Heart left ventricle (tissue), 13 donors: ENCODE results near the gene BAIAP2.

Experiments used
- CTCF ChIP-seq, 12 donors: fragments of 200-600 bp; sonication (generic) in 4 of 12; IDR thresholded peaks; one replicate each; pipeline versions ENCODE4 v1.5.0 to v1.8.0; 2018 to 2022; ENCODE audit warnings: antibody characterized with exemption in 12 of 12, mild to moderate bottlenecking in 5 of 12
- POLR2A ChIP-seq, 2 donors: fragments of 450-650 bp; IDR thresholded peaks; one replicate each; pipeline ENCODE4 v1.6.1; 2017; ENCODE audit warnings: antibody characterized with exemption in 2 of 2, mild to moderate bottlenecking in 2 of 2, moderate library complexity in 2 of 2
- donor health status: ischemic (EF 13 %, LVEDD 7.1; RV severe dilation, severe dysfunction).
- donor health status: DM: no; HTN: yes; CAD: no.
- donor health status: DM: no; HTN: no; CAD: no.
- donor health status: ischemic (EF 25% LVEDD 6.9; RV normal size, moderate dysfunction).
- donor health status: ischemic (EF 25% LVEDD 5.7; RV mildly dilated, moderate dysfunction).
- donor health status: ischemic (EF 35%, LVEDD 5.7; RV mildly dilated, moderate dysfunction).
- donor health status: nonischemic (EF 11% LVEDD 7.7; RV severe dilation, severe dysfunction).
- donor health status: DM: yes; HTN: yes; CAD: no.
- donor health status: PGD.
- donor health status: ischemic (EF 29% LVEDD 5.4; RV normal size, mild dysfunction).
- donor health status: nonischemic (EF 23%, LVEDD 6.1; RV moderate dilation, normal function).

DNA sequence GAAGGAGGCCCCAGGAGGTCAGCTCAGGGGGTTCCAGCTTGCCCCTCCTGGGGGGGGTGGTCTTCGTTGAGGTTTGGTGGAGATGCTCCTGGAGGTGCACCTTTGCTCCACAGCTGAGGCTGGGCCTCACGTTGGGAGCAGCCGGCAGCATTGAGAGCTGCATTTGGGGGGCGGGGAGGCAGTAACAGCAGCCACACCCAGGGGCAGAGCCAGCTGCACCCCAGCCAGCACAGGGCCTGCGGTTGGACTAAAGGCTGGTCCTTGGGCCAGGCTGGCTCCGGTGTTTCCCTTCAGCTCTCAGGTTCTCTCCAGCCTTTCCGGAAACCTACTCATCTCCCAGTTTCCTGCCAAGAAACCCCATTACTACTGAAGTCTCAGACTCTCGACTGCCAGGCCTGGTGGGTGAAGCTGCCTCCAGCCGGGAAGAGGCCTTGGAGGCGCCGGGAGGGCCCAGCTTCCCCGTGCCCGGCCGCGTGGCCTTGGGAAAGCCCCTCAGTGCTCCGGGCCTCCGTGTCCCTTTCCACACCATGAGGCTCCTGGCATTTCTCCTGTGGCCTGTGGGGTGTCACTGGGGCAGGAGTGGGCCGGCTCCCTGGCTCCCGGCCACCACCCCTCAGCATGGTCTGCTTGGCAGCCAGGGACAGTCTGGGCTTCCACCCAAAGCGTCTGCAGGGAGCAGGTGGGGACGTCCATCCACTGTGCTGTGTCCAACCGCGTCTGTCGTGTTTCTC, 14.0 kb upstream of the BAIAP2 start:
- no peak for TF ChIP-seq CTCF (IDR thresholded peaks at IDR 0.05)
- no peak for TF ChIP-seq POLR2A (IDR thresholded peaks at IDR 0.05)
